ENCODE results near the gene CCM2L. TPM values are rescaled to one million over a fixed set of nuclear protein-coding genes. Genes with fewer than 3 reads are reported as not detected.
"Not testable (repeated sequence)": the region's sequence is repeated elsewhere in the genome, so short reads cannot be mapped to it uniquely, and the experiment has no call there.

Gene CCM2L
- total RNA-seq, 2 donors from 2014 or later = not detected

GRCh38 chr20:32021091-32021490 lies 10.9 kb downstream of the CCM2L start:
- Mint-ChIP-seq H3K4me3 (no peak overlapping the region), H3K36me3 (ENCODE audit: insufficient read depth in 2 of 2) (peaks cover 2 to 3% of the 10 kb centered on the region in 2 donors), H3K9me3 (no peaks in the 10 kb centered on the region), H3K4me1 (ENCODE audit: low read depth) (peaks cover 26% of the 10 kb centered on the region), H3K27ac (no peak overlapping the region), H3K27me3 (ENCODE audit: low read depth) (peaks cover 68% of the 10 kb centered on the region)
- no peak for ATAC-seq (replicated peaks in 1 of 2)
- no peak for DNase-seq

- ATAC-seq (replicated peaks in 1 of 2) (no peak), DNase-seq (no peak)
- H3K4me3 Mint-ChIP-seq = no peak overlapping the region
- no peaks in the 10 kb centered on the region for H3K9me3 Mint-ChIP-seq
- H3K27ac Mint-ChIP-seq = no peak overlapping the region
- H3K36me3 Mint-ChIP-seq (ENCODE audit: insufficient read depth in 2 of 2) = no peaks in the 10 kb centered on the region
- peaks cover 51% of the 10 kb centered on the region for H3K27me3 Mint-ChIP-seq (ENCODE audit: low read depth)
- peaks cover 8% of the 10 kb centered on the region for H3K4me1 Mint-ChIP-seq (ENCODE audit: low read depth)
Observed at GRCh38 chr20:32024683-32025295, 14.6 kb downstream of the CCM2L start.

- H3K9me3 Mint-ChIP-seq = no peaks in the 10 kb centered on the region
- ATAC-seq (replicated peaks in 1 of 2) = no peak
- no peak for DNase-seq
- no peaks in the 10 kb centered on the region for H3K36me3 Mint-ChIP-seq (ENCODE audit: insufficient read depth in 2 of 2)
- peaks cover 31% of the 10 kb centered on the region for H3K27me3 Mint-ChIP-seq (ENCODE audit: low read depth)
- no peak overlapping the region for H3K27ac Mint-ChIP-seq
- H3K4me3 Mint-ChIP-seq = no peak overlapping the region
- no peaks in the 10 kb centered on the region for H3K4me1 Mint-ChIP-seq (ENCODE audit: low read depth)
Observed at GRCh38 chr20:32027643-32028042, 17.4 kb downstream of the CCM2L start.

- Mint-ChIP-seq H3K4me3 (no peak overlapping the region), H3K9me3 (no peaks in the 10 kb centered on the region), H3K4me1 (ENCODE audit: low read depth) (no peaks in the 10 kb centered on the region), H3K27ac (no peak overlapping the region), H3K27me3 (ENCODE audit: low read depth) (peaks cover 31% of the 10 kb centered on the region), H3K36me3 (ENCODE audit: insufficient read depth in 2 of 2) (no peaks in the 10 kb centered on the region)
- no peak for ATAC-seq (replicated peaks in 1 of 2)
- DNase-seq = no peak
Observed at GRCh38 chr20:32028647-32029372, 18.6 kb downstream of the CCM2L start.

- H3K9me3 Mint-ChIP-seq = no peaks in the 10 kb centered on the region
- H3K36me3 Mint-ChIP-seq (ENCODE audit: insufficient read depth in 2 of 2) = no peaks in the 10 kb centered on the region
- H3K4me3 Mint-ChIP-seq = no peak overlapping the region
- H3K27ac Mint-ChIP-seq = no peak overlapping the region
- no peaks in the 10 kb centered on the region for H3K4me1 Mint-ChIP-seq (ENCODE audit: low read depth)
- DNase-seq = no peak
- peaks cover 26% of the 10 kb centered on the region for H3K27me3 Mint-ChIP-seq (ENCODE audit: low read depth)
- ATAC-seq (replicated peaks in 1 of 2) = no peak
Observed at GRCh38 chr20:32029561-32029960, 19.3 kb downstream of the CCM2L start.

GRCh38 chr20:32031007-32031958 lies 21.0 kb downstream of the CCM2L start:
- Mint-ChIP-seq H3K36me3 (ENCODE audit: insufficient read depth in 2 of 2) (no peaks in the 10 kb centered on the region), H3K9me3 (no peaks in the 10 kb centered on the region), H3K4me3 (peak overlapping the region; percentile 64 to 70), H3K4me1 (ENCODE audit: low read depth) (peaks cover 7% of the 10 kb centered on the region), H3K27me3 (ENCODE audit: low read depth) (peaks cover 40% of the 10 kb centered on the region), H3K27ac (no peak overlapping the region)
- DNase-seq (peak; percentile 61 to 64), ATAC-seq (replicated peaks in 1 of 2) (peak; percentile 75 to 77)

GRCh38 chr20:32033316-32033715 lies 23.1 kb downstream of the CCM2L start:
- H3K27me3 Mint-ChIP-seq (ENCODE audit: low read depth) = peaks cover 55% of the 10 kb centered on the region
- no peaks in the 10 kb centered on the region for H3K36me3 Mint-ChIP-seq (ENCODE audit: insufficient read depth in 2 of 2)
- no peak for ATAC-seq (replicated peaks in 1 of 2)
- no peak for DNase-seq
- no peaks in the 10 kb centered on the region for H3K9me3 Mint-ChIP-seq
- peaks cover 7% of the 10 kb centered on the region for H3K4me1 Mint-ChIP-seq (ENCODE audit: low read depth)
- H3K4me3 Mint-ChIP-seq = no peak overlapping the region
- H3K27ac Mint-ChIP-seq = no peak overlapping the region

GRCh38 chr20:32033721-32034120 lies 23.5 kb downstream of the CCM2L start:
- H3K27ac Mint-ChIP-seq; H3K4me3 Mint-ChIP-seq; H3K4me1 Mint-ChIP-seq (ENCODE audit: low read depth); ATAC-seq (replicated peaks in 1 of 2); DNase-seq; H3K36me3 Mint-ChIP-seq (ENCODE audit: insufficient read depth in 2 of 2); H3K9me3 Mint-ChIP-seq: not testable (repeated sequence)
- H3K27me3 Mint-ChIP-seq (ENCODE audit: low read depth) = peaks cover 53% of the 10 kb centered on the region

- DNase-seq (no peak), ATAC-seq (replicated peaks in 1 of 2) (peak in 1 of 2 donors; percentile 38)
- Mint-ChIP-seq H3K27me3 (ENCODE audit: low read depth) (peaks cover 61% of the 10 kb centered on the region), H3K36me3 (ENCODE audit: insufficient read depth in 2 of 2) (no peaks in the 10 kb centered on the region), H3K4me1 (ENCODE audit: low read depth) (peaks cover 7% of the 10 kb centered on the region), H3K9me3 (no peaks in the 10 kb centered on the region), H3K27ac (no peak overlapping the region), H3K4me3 (no peak overlapping the region)
Observed at GRCh38 chr20:32034581-32035425, 24.6 kb downstream of the CCM2L start.

GRCh38 chr20:32035426-32035779 lies 25.2 kb downstream of the CCM2L start:
- Mint-ChIP-seq H3K27ac (no peak overlapping the region), H3K36me3 (ENCODE audit: insufficient read depth in 2 of 2) (no peaks in the 10 kb centered on the region), H3K9me3 (no peaks in the 10 kb centered on the region), H3K27me3 (ENCODE audit: low read depth) (peaks cover 64% of the 10 kb centered on the region), H3K4me3 (no peak overlapping the region), H3K4me1 (ENCODE audit: low read depth) (peaks cover 7% of the 10 kb centered on the region)
- no peak for DNase-seq
- ATAC-seq (replicated peaks in 1 of 2) = no peak

- ATAC-seq (replicated peaks in 1 of 2) = no peak
- DNase-seq = no peak
- H3K4me1 Mint-ChIP-seq (ENCODE audit: low read depth) = peaks cover 7% of the 10 kb centered on the region
- peaks cover 73% of the 10 kb centered on the region for H3K27me3 Mint-ChIP-seq (ENCODE audit: low read depth)
- H3K4me3 Mint-ChIP-seq = no peak overlapping the region
- H3K9me3 Mint-ChIP-seq = no peaks in the 10 kb centered on the region
- no peaks in the 10 kb centered on the region for H3K36me3 Mint-ChIP-seq (ENCODE audit: insufficient read depth in 2 of 2)
- no peak overlapping the region for H3K27ac Mint-ChIP-seq
Observed at GRCh38 chr20:32036252-32036651, 26.0 kb downstream of the CCM2L start.

- DNase-seq (no peak), ATAC-seq (replicated peaks in 1 of 2) (peak; percentile 43 to 45)
- Mint-ChIP-seq H3K36me3 (ENCODE audit: insufficient read depth in 2 of 2) (no peaks in the 10 kb centered on the region), H3K27ac (peak overlapping the region; percentile 79), H3K27me3 (ENCODE audit: low read depth) (peaks cover 77% of the 10 kb centered on the region), H3K4me1 (ENCODE audit: low read depth) (peaks cover 7% of the 10 kb centered on the region), H3K9me3 (no peaks in the 10 kb centered on the region), H3K4me3 (peak overlapping the region in 1 of 2 donors; percentile 33)
Observed at GRCh38 chr20:32036716-32037485, 26.7 kb downstream of the CCM2L start.

Data from activated T-cell treated with anti-CD3 and anti-CD28 coated beads, Interleukin-2, amount 50 U/mL, for 72 hours (primary cell).